Vagina (tissue), 2 donors: ENCODE results near the gene AK3. TPM values are rescaled to one million over a fixed set of nuclear protein-coding genes. Genes with fewer than 3 reads are reported as not detected.
A peak's percentile ranks its signal among the peaks of the same experiment; 100 is the strongest.
"Not testable (repeated sequence)": the region's sequence is repeated elsewhere in the genome, so short reads cannot be mapped to it uniquely, and the experiment has no call there.

ENCODE experiments used
- DNase-seq, 2 donors: peaks; one replicate each; pipeline ENCODE4 v3.0.0-alpha.2; 2017; ENCODE audit errors: extremely low spot score in 2 of 2
- H3K27ac ChIP-seq: fragments of 200-600 bp; sonication (generic); one replicate; pipeline ENCODE4 v1.5.1; 2019
- H3K27me3 ChIP-seq: fragments of 200-600 bp; sonication (generic); one replicate; pipeline ENCODE4 v1.5.1; 2019
- H3K36me3 ChIP-seq, 2 donors: fragments of 200-600 bp; sonication (generic); one replicate each; pipeline ENCODE4 v1.5.1; 2017 to 2019
- H3K4me1 ChIP-seq: fragments of 200-600 bp; sonication (generic); one replicate; pipeline ENCODE4 v1.5.1; 2019
- H3K4me3 ChIP-seq, 2 donors: fragments of 200-600 bp; sonication (generic); 1 replicate in 1 of 2; 2 replicates in 1 of 2; pipeline ENCODE4 v1.5.1; 2016 to 2019
- H3K9me3 ChIP-seq: fragments of 200-600 bp; sonication (generic); one replicate; pipeline ENCODE4 v1.5.1; 2019
- POLR2A ChIP-seq, 2 donors: fragments of 450-650 bp; IDR thresholded peaks; one replicate each; pipeline ENCODE4 v1.6.1; 2017; ENCODE audit warnings: antibody characterized with exemption in 2 of 2, mild to moderate bottlenecking in 2 of 2, moderate library complexity in 2 of 2
- POLR2AphosphoS5 ChIP-seq, 2 donors: sonication (generic); formaldehyde crosslinking; IDR thresholded peaks; one replicate each; pipeline ENCODE4 v1.9.0; 2017; ENCODE audit warnings: antibody characterized with exemption in 2 of 2, mild to moderate bottlenecking in 2 of 2, low read depth in 1 of 2; ENCODE audit not compliant: insufficient read depth in 1 of 2
- intact Hi-C: fragments of 100-400 bp; cut with DNase I; formaldehyde crosslinking; loops from one replicate; pipeline ENCODE4 v1.15.1; 2023
- total RNA-seq: library from RNA; depleted of rRNA; stranded (reverse); fragments of >200 nt; gene quantifications from one replicate; pipeline ENCODE4 v1.2.3, GENCODE V29; 2016
- TF ChIP-seq, protein P1 (sequence below), 3 experiments: fragments of 450-650 bp in 2 of 3; fragments of 200-600 bp in 1 of 3; sonication (generic) in 1 of 3; IDR thresholded peaks; one replicate each; pipeline ENCODE4 v1.5.1; 2017 to 2019; ENCODE audit warnings: antibody characterized with exemption in 3 of 3, mild to moderate bottlenecking in 2 of 3, moderate library complexity in 2 of 3

AK3 gene
- total RNA-seq, 1 donor from 2014 or later, result 72.4 TPM

DNA sequence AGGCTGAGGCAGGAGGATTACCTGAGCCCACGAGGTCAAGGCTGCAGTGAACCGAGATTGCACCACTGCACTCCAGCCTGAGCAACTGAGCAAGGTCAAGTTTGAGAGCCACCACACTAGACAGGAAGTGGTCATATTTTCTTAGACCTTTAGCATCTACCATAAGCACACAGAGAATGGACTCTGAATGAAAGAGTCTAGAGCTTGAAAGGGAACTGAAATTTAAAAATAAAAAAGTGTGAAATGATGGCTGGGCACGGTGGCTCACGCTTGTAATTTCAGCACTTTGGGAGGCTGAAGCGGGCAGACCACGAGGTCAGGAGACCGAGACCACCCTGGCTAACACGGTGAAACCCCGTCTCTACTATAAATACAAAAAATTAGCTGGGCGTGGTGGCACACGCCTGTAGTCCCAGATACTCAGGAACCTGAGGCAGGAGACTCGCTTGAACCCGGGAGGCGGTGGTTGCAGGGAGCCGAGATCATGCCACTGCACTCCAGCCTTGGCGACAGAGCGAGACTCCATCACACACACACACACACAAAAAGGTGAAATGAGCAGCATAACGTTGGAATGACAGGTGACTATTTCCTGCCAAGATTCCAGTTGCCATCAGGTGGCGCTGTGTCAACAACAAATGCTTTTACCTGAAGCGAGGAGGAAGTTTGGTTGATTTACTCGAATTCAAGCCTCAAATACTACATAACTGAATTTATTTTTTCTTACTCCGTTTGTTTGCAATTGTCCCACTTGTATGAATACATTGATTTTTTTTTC is 21.3 kb upstream of the AK3 start:
- Histone ChIP-seq H3K4me1 (peaks cover 17% of the 10 kb centered on the region), H3K27me3 (no peaks in the 10 kb centered on the region), H3K9me3 (no peaks in the 10 kb centered on the region), H3K27ac (peak overlapping the region; percentile 3), H3K4me3 (peak overlapping the region; percentile 11 to 21), H3K36me3 (no peaks in the 10 kb centered on the region)
- no peak for DNase-seq
- intact Hi-C loops, result loop anchor here (5.0 kb wide), 1 partner anchor 225 kb away; the partner anchor contains the start of gene JAK2
- no peak for TF ChIP-seq POLR2A (IDR thresholded peaks at IDR 0.05)
- no peak for TF ChIP-seq POLR2AphosphoS5 (IDR thresholded peaks at IDR 0.05; ENCODE audit: insufficient read depth in 1 of 2, low read depth in 1 of 2)
- TF ChIP-seq, protein P1, sequence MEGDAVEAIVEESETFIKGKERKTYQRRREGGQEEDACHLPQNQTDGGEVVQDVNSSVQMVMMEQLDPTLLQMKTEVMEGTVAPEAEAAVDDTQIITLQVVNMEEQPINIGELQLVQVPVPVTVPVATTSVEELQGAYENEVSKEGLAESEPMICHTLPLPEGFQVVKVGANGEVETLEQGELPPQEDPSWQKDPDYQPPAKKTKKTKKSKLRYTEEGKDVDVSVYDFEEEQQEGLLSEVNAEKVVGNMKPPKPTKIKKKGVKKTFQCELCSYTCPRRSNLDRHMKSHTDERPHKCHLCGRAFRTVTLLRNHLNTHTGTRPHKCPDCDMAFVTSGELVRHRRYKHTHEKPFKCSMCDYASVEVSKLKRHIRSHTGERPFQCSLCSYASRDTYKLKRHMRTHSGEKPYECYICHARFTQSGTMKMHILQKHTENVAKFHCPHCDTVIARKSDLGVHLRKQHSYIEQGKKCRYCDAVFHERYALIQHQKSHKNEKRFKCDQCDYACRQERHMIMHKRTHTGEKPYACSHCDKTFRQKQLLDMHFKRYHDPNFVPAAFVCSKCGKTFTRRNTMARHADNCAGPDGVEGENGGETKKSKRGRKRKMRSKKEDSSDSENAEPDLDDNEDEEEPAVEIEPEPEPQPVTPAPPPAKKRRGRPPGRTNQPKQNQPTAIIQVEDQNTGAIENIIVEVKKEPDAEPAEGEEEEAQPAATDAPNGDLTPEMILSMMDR (IDR thresholded peaks at IDR 0.05), result peak; percentile 75 to 84 (median 81)

DNA sequence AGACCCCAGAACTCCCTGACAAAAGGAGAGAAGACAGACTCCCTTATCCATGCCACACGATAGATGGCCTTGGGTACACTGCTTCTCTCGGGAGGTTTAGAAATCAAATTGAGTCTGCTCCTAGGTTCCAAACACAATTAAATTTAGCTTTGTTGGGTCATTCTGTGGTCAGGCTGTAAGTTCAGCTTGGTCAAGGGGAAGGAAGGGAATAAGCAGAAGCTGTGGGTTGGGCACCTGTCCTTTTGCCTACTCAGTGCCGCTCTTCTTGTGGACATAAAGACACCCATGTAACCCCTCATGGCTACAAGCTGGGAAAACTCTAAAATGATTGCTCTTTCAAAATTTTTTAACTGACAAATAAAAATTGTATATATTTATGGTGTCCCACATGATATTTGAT is 19.1 kb upstream of the AK3 start:
- Histone ChIP-seq H3K27ac (no peak overlapping the region), H3K27me3 (no peaks in the 10 kb centered on the region), H3K9me3 (no peaks in the 10 kb centered on the region), H3K36me3 (no peaks in the 10 kb centered on the region), H3K4me3 (no peak overlapping the region), H3K4me1 (peaks cover 17% of the 10 kb centered on the region)
- intact Hi-C loops, result loop anchor here (5.0 kb wide), 1 partner anchor 227 kb away; the partner anchor contains the start of gene JAK2
- DNase-seq, result no peak
- TF ChIP-seq POLR2AphosphoS5 (IDR thresholded peaks at IDR 0.05; ENCODE audit: insufficient read depth in 1 of 2, low read depth in 1 of 2), result no peak
- TF ChIP-seq POLR2A (IDR thresholded peaks at IDR 0.05), result no peak
- TF ChIP-seq, protein P1 (IDR thresholded peaks at IDR 0.05), result no peak

DNA sequence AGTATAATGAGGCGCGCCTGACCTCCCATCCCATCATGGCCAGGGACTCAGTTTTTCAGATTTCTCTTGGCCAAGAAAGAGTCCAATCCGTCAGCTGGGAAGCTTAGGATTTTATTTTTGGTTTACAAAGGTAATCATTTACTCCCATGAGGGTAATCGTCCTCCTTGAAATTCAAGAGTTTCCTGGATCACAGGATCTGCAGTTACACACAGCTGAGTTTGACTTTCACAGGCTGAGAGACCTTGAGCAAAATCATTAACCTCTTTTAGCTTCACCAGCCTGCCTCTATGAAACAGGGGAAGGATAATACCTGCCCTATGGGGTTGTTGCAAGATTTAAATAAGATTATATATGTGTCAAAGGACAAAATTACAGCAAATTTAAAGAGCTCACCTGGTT is 15.4 kb upstream of the AK3 start:
- intact Hi-C loops, result loop anchor here (10.0 kb wide), 1 partner anchor 678 kb away; the partner anchor contains the start of gene PLGRKT
- Histone ChIP-seq H3K9me3 (no peaks in the 10 kb centered on the region), H3K27ac (no peak overlapping the region), H3K4me1 (no peaks in the 10 kb centered on the region), H3K27me3 (no peaks in the 10 kb centered on the region), H3K36me3 (no peaks in the 10 kb centered on the region), H3K4me3 (no peak overlapping the region)
- TF ChIP-seq POLR2A (IDR thresholded peaks at IDR 0.05) (no peak), POLR2AphosphoS5 (IDR thresholded peaks at IDR 0.05; ENCODE audit: insufficient read depth in 1 of 2, low read depth in 1 of 2) (no peak)
- TF ChIP-seq, protein P1 (IDR thresholded peaks at IDR 0.05), result no peak
- DNase-seq, result no peak

DNA sequence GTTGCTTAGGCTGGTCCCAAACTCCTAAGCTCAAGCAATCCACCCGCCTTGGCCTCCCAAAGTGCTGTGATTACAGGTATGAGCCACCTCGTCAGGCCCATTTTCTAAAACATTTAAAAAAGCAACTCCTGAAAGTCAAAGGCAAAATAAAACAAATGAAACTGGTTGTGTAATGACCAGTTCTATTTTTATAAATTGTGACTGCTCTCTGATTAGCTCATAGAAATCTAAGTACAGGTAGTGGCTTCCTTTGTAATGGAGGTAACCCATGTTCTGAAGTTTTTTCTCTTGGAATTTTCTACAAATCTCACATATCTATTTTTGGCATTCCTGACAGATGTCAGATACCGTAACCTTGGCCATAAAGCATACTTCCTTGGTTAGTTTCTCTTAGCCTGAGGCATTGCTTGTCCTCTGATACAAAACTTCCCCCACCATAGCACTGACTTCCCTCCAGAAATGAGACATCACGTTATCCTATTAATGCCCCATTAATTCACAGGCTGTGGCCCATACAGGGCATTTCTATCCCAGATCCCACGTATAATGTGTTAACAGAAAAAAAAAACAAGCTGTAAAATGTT is 14.1 kb upstream of the AK3 start:
- DNase-seq, result no peak
- Histone ChIP-seq H3K4me3 (no peak overlapping the region), H3K36me3 (no peaks in the 10 kb centered on the region), H3K27ac (no peak overlapping the region), H3K4me1 (no peaks in the 10 kb centered on the region), H3K27me3 (no peaks in the 10 kb centered on the region), H3K9me3 (no peaks in the 10 kb centered on the region)
- intact Hi-C loops, result loop anchor here (10.0 kb wide), 1 partner anchor 680 kb away; the partner anchor contains the start of gene PLGRKT
- TF ChIP-seq POLR2A (IDR thresholded peaks at IDR 0.05) (no peak), POLR2AphosphoS5 (IDR thresholded peaks at IDR 0.05; ENCODE audit: insufficient read depth in 1 of 2, low read depth in 1 of 2) (no peak)
- TF ChIP-seq, protein P1 (IDR thresholded peaks at IDR 0.05), result no peak

DNA sequence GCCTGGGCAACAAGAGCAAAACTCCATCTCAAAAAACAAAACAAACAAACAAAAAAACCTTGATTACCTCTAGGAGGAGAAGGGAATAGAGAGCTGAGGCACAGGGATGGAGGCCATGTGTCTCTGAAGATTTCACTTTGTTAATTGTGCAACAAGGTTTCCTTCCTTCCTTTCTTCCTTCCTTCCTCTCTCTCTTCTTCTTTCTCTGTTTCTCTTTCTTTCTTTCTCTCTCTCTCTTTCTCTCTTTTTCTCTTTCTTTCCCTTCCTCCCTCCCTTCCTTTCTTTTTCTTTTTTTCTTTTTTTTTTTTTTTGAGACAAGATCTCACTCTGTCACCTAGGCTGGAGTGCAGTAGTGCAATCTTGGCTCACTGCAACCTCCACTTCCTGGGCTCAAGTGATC is 13.5 kb upstream of the AK3 start:
- not testable (repeated sequence) for H3K4me3 ChIP-seq, H3K27me3 ChIP-seq, H3K27ac ChIP-seq, H3K4me1 ChIP-seq, DNase-seq, H3K36me3 ChIP-seq, H3K9me3 ChIP-seq
- intact Hi-C loops, result loop anchor here (10.0 kb wide), 1 partner anchor 680 kb away; the partner anchor contains the start of gene PLGRKT
